SK-N-SH (cell line): ENCODE results near the gene SNX2.

ENCODE experiments used
- EZH2phosphoT487 ChIP-seq: fragments of 200-600 bp; sonication (generic); IDR thresholded peaks from 2 replicates; pipeline ENCODE4 v1.6.1; 2017; ENCODE audit warnings: low read depth, mixed run types, mild to moderate bottlenecking, antibody characterized with exemption, moderate library complexity, borderline replicate concordance
- POLR2AphosphoS5 ChIP-seq: IDR thresholded peaks from 2 replicates; pipeline ENCODE4 v1.6.1; 2012; ENCODE audit warnings: low read depth, low read length
- RAD21 ChIP-seq: IDR thresholded peaks from 2 replicates; pipeline ENCODE4 v1.6.1; 2012; ENCODE audit warnings: mild to moderate bottlenecking, low read length

DNA sequence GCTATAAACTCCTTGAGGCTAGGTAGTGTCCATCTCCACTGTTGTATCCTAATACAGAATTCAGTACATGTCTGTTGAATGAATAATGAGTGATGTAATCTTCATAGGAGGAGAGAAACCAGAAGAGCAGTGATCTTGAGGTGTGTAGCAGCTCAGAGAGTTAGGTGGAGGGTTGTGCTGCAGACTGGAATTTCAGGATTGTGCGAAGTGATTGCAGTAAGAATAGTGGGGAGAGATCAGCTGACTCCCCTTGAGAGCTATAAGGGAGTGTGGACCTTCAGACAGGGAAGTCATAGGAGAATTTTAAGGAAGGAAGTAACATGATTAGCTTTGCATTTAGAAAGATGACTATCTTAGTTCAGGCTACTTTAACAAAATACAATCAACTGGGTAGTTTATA, 74.9 kb downstream of the SNX2 start:
- TF ChIP-seq POLR2AphosphoS5 = no peak
- TF ChIP-seq EZH2phosphoT487 = no peak
- no peak for TF ChIP-seq RAD21
